Activated CD8-positive, alpha-beta memory T cell treated with anti-CD3 and anti-CD28 coated beads, Interleukin-2, amount 10 ng/mL, durations not matched to agents 7 days and 5 days (primary cell): ENCODE results near the gene ADGRG2. TPM values are rescaled to one million over a fixed set of nuclear protein-coding genes. Genes with fewer than 3 reads are reported as not detected.
"Not testable (repeated sequence)": the region's sequence is repeated elsewhere in the genome, so short reads cannot be mapped to it uniquely, and the experiment has no call there.

Experiments used
- ATAC-seq: fragments of 150-1000 bp; cut with Tn5 transposase; one replicate; pipeline ENCODE4 v1.10.0; 2021; ENCODE audit warnings: moderate library complexity
- CTCF ChIA-PET: fragments of 350-600 bp; sonication (Branson Sonifier 250); formaldehyde crosslinking; loops from one replicate; lab custom pipeline; 2021; ENCODE audit warnings: antibody characterized with exemption; lab: Charles Lee
- DNase-seq: peaks from one replicate; pipeline ENCODE4 v3.0.0-alpha.2; 2020
- H3K27ac Mint-ChIP-seq: one replicate; pipeline ENCODE4 v1.8.0; 2021; ENCODE audit warnings: mild to moderate bottlenecking, mixed read lengths
- H3K27me3 Mint-ChIP-seq: one replicate; pipeline ENCODE4 v1.8.0; 2021; ENCODE audit warnings: mixed read lengths
- H3K36me3 Mint-ChIP-seq: one replicate; pipeline ENCODE4 v1.8.0; 2021; ENCODE audit warnings: mild to moderate bottlenecking, mixed read lengths
- H3K4me1 Mint-ChIP-seq: one replicate; pipeline ENCODE4 v1.8.0; 2021; ENCODE audit warnings: mixed read lengths
- H3K4me3 Mint-ChIP-seq: one replicate; pipeline ENCODE4 v1.8.0; 2021; ENCODE audit warnings: mild to moderate bottlenecking, moderate library complexity, mixed read lengths
- H3K9me3 Mint-ChIP-seq: one replicate; pipeline ENCODE4 v1.8.0; 2022; ENCODE audit warnings: low read depth, mixed read lengths
- total RNA-seq, 2 experiments: library from RNA; stranded (reverse); gene quantifications; one replicate each; pipeline ENCODE4 v1.2.3, GENCODE V29; 2021

The ADGRG2 gene
- total RNA-seq, 2 experiments from 2014 or later, result not detected

DNA sequence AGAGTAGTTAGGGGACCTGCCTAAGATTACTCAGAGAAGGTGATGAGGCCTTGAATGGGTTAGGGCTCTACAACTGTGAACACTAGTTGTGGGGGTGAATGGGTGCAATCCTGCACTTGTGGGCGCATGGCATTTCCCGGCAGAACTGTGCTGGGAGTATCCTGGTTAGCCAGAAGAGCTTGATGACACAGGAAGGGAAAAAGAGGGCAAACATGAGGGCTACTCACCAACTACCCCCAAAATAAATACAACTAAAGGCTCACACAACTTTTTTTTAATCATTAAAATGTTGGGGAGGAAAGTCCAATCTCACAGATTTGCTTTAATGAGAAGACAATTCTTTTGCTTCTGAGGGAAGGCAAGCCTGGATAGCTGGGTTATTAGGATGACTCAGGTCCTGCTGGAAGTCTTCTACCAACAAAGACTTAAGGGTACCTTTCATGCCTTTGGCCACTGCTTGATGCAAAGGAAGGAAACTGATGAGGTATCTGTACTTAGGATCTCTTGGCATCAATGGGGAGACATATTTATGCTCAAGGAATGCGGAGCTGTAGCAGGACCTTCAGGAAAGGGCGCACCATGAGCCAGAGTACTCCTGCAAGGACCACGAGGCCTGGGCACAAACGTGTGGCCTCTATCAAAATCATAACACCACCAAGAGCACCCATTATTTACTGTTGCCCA is 141.0 kb downstream of the ADGRG2 start:
- ATAC-seq, result no peak
- no peaks in the 10 kb centered on the region for H3K9me3 Mint-ChIP-seq
- CTCF ChIA-PET, result no interaction called here
- peaks cover 20% of the 10 kb centered on the region for H3K4me1 Mint-ChIP-seq
- no peak for DNase-seq
- H3K27me3 Mint-ChIP-seq, result no peaks in the 10 kb centered on the region
- no peak overlapping the region for H3K4me3 Mint-ChIP-seq
- peaks cover 1% of the 10 kb centered on the region for H3K36me3 Mint-ChIP-seq
- no peak overlapping the region for H3K27ac Mint-ChIP-seq

DNA sequence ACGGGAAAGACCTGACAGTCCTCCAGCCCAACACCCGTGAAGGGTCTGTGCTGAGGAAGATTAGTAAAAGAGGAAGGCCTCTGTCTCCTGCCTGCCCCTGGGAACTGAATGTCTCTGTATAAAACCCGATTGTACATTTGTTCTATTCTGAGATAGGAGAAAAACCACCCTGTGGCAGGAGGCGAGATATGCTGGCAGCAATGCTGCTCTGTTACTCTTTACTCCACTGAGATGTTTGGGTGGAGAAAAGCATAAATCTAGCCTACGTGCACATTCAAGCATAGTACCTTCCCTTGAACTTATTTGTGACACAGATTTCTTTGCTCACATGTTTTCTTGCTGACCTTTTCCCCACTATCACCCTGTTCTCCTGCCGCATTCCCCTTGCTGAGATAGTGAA is 142.0 kb downstream of the ADGRG2 start:
- H3K27ac Mint-ChIP-seq, CTCF ChIA-PET, H3K4me3 Mint-ChIP-seq, H3K9me3 Mint-ChIP-seq, H3K36me3 Mint-ChIP-seq, H3K27me3 Mint-ChIP-seq, DNase-seq, ATAC-seq: not testable (repeated sequence)
- peaks cover 16% of the 10 kb centered on the region for H3K4me1 Mint-ChIP-seq

DNA sequence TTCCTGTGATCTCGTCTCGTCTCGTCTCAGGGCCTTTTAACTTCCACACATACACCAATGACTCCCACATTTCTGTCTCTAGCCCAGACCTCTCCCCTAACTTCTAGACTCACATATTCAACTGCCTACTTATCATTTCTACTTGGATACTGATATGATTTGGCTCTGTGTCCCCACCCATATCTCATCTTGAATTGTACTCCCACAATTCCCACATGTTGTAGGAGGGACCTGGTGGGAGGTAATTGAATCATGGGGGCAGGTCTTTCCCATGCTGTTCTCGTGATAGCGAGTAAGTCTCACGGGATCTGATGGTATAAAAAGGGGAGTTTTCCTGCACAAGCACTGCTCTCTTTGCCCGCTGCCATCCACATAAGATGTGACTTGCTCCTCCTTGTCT is 147.3 kb downstream of the ADGRG2 start:
- no peak overlapping the region for H3K27ac Mint-ChIP-seq
- no peaks in the 10 kb centered on the region for H3K27me3 Mint-ChIP-seq
- DNase-seq (no peak), ATAC-seq (no peak)
- H3K4me1 Mint-ChIP-seq, result no peaks in the 10 kb centered on the region
- CTCF ChIA-PET, result no interaction called here
- no peaks in the 10 kb centered on the region for H3K9me3 Mint-ChIP-seq
- H3K4me3 Mint-ChIP-seq, result no peak overlapping the region
- peaks cover 1% of the 10 kb centered on the region for H3K36me3 Mint-ChIP-seq

DNA sequence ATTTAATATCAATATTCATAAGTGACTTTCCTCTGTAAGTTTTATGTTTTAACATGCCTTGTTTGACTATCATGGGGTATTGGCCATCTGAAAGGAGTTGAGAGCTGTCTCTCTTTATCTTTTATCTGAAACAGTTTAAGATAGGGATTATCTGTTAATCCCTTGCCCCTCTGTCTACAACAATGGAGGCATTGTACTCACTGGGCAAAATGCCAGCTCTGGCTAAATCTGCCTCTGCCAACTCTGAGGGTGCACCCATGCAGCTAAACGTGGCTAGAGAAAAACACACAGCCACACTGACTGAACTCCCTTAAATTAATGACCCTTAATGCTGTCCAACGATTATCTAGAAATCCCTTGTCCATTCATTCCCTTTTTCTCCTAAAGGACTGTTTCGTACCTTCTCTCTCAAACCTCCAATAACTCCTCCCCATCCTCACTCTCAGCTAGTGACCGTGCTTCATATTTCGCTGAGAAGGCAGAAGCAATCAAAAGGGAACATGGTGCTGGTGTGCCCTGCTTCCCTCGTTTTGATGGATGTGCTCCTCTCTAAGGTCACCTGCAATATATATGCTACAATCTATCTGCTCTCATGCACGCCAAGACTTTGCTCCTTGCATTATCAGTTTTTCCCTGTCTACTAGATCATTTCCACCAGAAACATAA is 148.6 kb downstream of the ADGRG2 start:
- Mint-ChIP-seq H3K36me3 (peaks cover 1% of the 10 kb centered on the region), H3K9me3 (no peaks in the 10 kb centered on the region), H3K4me3 (no peak overlapping the region), H3K4me1 (no peaks in the 10 kb centered on the region), H3K27me3 (no peaks in the 10 kb centered on the region), H3K27ac (no peak overlapping the region)
- CTCF ChIA-PET, result no interaction called here
- no peak for DNase-seq
- no peak for ATAC-seq

DNA sequence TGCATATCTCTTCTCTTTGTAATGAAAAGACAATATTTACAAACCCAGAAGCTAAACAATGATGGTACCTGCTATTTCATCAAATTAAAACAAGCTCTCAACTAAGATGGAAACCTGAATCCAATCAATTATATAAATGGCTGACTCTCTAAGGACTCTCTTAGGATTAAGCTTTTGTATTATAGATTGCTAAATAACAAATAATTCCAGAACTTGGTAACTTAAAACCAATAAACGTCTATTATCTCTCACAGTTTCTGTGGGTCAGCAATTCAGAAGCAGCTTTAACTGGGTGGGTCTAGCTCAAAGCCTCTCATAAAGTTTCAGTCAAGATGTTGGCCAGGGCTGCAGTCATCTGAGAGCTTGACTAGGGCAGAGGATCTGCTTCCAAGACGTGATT is 150.8 kb downstream of the ADGRG2 start:
- H3K36me3 Mint-ChIP-seq, result peaks cover 1% of the 10 kb centered on the region
- no peaks in the 10 kb centered on the region for H3K27me3 Mint-ChIP-seq
- no peak overlapping the region for H3K27ac Mint-ChIP-seq
- H3K9me3 Mint-ChIP-seq, result no peaks in the 10 kb centered on the region
- no peaks in the 10 kb centered on the region for H3K4me1 Mint-ChIP-seq
- CTCF ChIA-PET, result no interaction called here
- ATAC-seq (no peak), DNase-seq (no peak)
- no peak overlapping the region for H3K4me3 Mint-ChIP-seq

DNA sequence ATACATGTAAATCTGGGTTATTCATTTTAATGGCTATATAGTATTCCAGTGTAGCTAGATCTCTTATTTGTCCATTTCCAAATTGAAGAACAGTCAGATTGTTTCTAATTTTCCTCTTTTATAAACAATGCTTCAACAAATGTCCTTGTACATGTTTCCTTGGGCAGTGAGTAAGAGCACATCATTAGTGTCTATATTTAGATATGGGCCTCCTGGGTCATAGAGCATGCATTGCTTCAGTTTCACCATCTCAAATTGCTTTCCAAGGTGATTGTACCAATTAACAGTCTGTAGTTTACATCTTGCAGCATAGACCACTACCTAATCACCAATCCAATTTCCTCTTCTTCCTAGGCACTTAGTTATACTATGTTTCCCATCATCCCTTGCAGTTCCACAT is 151.8 kb downstream of the ADGRG2 start:
- H3K4me3 Mint-ChIP-seq, result no peak overlapping the region
- CTCF ChIA-PET, result no interaction called here
- peaks cover 1% of the 10 kb centered on the region for H3K36me3 Mint-ChIP-seq
- H3K27ac Mint-ChIP-seq, result no peak overlapping the region
- DNase-seq (no peak), ATAC-seq (no peak)
- H3K9me3 Mint-ChIP-seq, result no peaks in the 10 kb centered on the region
- H3K4me1 Mint-ChIP-seq, result no peaks in the 10 kb centered on the region
- H3K27me3 Mint-ChIP-seq, result no peaks in the 10 kb centered on the region

DNA sequence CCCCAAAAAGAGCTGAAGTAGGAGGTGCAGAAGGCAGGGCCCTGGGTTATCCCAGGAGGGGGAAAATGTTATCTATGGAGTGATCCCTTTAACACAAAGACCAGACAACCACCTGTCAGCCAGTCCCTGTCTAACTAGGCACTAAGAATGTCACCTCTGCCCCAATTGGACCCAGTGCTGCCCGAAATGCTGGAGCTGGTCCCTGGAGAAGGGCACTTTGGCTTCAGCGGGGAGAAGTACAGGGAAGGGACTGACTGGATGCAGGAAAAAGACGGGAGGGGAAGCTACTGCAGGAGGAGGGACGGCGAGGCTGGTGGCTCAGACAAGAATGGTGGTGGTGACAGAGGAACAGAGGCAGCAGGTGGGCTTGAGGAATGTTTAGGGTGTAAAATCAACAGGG is 155.6 kb downstream of the ADGRG2 start:
- ATAC-seq (no peak), DNase-seq (no peak)
- Mint-ChIP-seq H3K4me3 (no peak overlapping the region), H3K9me3 (no peaks in the 10 kb centered on the region), H3K27ac (no peak overlapping the region), H3K27me3 (no peaks in the 10 kb centered on the region), H3K4me1 (peaks cover 13% of the 10 kb centered on the region), H3K36me3 (peaks cover 1% of the 10 kb centered on the region)
- CTCF ChIA-PET, result no interaction called here

DNA sequence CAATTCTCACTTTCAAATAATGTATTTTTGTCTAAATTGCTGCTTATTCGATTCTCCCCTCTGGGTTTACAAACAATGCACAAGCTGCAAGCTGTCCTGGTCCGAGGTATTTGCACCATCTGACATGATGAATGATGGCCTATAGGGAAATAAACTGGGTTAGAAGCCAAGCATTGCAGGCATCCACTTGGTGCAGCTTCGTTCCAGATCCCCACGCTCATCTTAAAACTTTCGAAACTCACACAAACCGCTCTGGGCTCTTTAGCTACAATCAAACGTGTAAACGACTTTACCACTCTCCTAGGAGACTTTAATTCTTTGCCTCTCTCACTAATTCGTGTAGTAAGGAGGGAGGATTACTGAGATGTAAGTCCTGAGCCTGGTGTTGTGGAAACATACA is 157.4 kb downstream of the ADGRG2 start:
- Mint-ChIP-seq H3K9me3 (no peaks in the 10 kb centered on the region), H3K27me3 (no peaks in the 10 kb centered on the region), H3K36me3 (no peaks in the 10 kb centered on the region), H3K27ac (no peak overlapping the region), H3K4me1 (peaks cover 17% of the 10 kb centered on the region), H3K4me3 (no peak overlapping the region)
- ATAC-seq, result no peak
- CTCF ChIA-PET, result no interaction called here
- DNase-seq, result no peak

DNA sequence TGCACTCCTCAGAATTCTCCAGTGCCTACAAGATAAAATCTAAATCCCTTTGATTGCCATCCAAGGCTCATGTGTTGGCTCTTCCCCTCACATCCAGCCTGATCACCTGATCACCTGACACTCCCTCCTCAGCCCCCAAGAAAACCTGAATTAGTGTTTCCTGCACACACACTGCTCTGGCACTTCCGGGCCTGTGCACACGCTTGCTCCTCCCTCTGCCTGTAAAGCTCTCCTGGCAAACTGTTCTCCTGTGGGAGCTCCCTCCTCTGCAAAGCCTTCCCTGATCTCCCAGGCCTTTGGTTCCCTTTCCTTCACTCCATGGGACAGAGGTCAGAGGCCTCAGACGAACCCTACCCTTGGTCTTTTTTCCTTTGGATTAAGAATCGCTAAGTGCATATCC is 158.2 kb downstream of the ADGRG2 start:
- no peaks in the 10 kb centered on the region for H3K36me3 Mint-ChIP-seq
- no peaks in the 10 kb centered on the region for H3K27me3 Mint-ChIP-seq
- no peaks in the 10 kb centered on the region for H3K9me3 Mint-ChIP-seq
- H3K27ac Mint-ChIP-seq, result no peak overlapping the region
- DNase-seq, result no peak
- H3K4me3 Mint-ChIP-seq, result no peak overlapping the region
- peaks cover 19% of the 10 kb centered on the region for H3K4me1 Mint-ChIP-seq
- no peak for ATAC-seq
- CTCF ChIA-PET, result no interaction called here

DNA sequence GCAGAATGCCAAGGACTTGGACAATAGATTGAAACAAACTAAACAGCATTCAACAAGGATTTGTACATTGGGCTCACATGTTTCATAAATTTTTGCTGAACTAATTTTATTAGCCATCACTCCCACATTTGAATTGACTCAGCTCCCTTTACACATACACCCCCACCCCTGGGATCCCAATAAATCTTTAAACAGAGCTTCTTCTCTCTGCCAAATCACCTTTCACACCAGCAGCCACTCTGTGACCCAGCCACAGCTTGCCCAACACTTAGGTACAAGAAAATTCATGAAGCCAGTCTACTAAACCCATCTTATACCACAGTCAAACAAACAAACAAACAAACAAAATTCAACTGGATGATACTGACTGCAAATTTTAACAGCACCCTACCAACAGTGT is 159.9 kb downstream of the ADGRG2 start:
- Mint-ChIP-seq H3K36me3 (no peaks in the 10 kb centered on the region), H3K4me3 (no peak overlapping the region), H3K4me1 (peaks cover 19% of the 10 kb centered on the region), H3K27ac (no peak overlapping the region), H3K9me3 (no peaks in the 10 kb centered on the region), H3K27me3 (no peaks in the 10 kb centered on the region)
- ATAC-seq (no peak), DNase-seq (no peak)
- CTCF ChIA-PET, result no interaction called here

DNA sequence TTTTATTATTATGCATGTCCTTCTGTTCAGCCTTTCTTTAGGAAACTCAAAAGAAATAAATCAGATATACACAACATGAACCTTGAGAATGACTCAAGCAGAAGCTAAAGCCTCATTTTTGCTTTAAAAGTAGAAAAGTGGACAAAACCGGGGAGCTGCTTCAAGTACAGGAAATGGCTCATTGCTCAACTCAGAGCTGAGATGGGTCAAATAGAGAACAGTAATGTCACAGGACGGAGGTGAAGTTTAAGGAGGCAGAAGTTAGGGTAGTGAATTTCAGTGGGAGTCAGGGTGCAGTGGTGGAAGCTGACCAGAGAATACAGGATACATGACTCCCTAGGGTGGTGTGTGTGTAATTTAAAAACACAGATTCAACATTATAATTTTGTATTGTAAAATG is 160.6 kb downstream of the ADGRG2 start:
- H3K4me3 Mint-ChIP-seq, result no peak overlapping the region
- ATAC-seq (peak; percentile 53), DNase-seq (no peak)
- no peaks in the 10 kb centered on the region for H3K9me3 Mint-ChIP-seq
- no peaks in the 10 kb centered on the region for H3K27me3 Mint-ChIP-seq
- no peak overlapping the region for H3K27ac Mint-ChIP-seq
- H3K4me1 Mint-ChIP-seq, result peaks cover 19% of the 10 kb centered on the region
- CTCF ChIA-PET, result no interaction called here
- H3K36me3 Mint-ChIP-seq, result no peaks in the 10 kb centered on the region

DNA sequence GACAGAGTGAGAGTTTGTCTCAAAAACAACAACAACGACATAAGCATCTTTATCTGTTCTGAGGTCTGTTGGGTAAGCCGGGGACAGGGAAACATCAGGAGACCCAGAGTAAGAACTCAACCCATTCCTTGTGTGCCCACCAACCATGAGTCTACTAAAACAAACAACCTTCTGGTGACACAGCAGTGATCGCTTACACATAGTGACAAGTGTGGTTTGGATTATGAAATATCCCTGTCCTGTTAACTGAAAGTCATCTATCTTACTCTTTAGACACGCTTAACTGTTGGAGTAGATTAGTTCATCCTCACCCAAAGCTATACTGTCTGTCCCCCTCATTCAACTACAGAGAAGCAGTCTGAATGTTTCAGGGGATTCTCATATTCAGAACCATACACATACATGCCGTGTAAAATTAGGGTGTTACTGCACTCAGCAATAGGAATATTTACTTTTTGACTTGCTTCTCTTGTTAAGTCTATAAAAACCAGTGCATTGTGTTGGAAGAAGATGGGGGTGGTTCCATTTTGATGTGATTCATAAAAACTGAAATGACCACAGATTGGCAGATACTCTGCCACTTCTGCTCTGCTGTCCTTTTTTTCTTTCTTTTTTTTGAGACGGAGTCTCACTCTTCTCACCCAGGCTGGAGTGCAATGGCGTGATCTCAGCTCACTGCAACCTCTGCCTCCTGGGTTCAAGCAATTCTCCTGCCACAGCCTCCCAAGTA is 165.8 kb downstream of the ADGRG2 start:
- ATAC-seq (no peak), DNase-seq (no peak)
- H3K36me3 Mint-ChIP-seq, result peaks cover 3% of the 10 kb centered on the region
- peaks cover 15% of the 10 kb centered on the region for H3K4me1 Mint-ChIP-seq
- no peak overlapping the region for H3K27ac Mint-ChIP-seq
- no peaks in the 10 kb centered on the region for H3K9me3 Mint-ChIP-seq
- no peak overlapping the region for H3K4me3 Mint-ChIP-seq
- CTCF ChIA-PET, result no interaction called here
- H3K27me3 Mint-ChIP-seq, result no peaks in the 10 kb centered on the region

DNA sequence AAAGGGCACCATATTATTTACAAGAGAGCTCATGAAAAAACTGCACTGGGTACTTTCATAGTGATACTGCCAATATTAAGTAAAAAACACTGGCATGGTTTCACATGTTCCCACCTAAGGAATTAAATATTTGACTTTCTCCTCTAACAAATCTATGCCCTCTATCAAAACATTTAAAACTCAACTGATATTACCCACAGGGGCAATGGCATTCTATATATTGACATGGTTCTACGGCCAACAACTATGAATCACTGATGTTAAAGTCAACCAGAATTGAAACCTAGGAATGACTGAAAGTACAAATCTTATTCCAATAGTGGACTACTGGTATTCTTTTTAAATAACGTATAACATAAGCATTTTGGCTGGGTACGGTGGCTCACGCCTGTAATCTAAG is 166.6 kb downstream of the ADGRG2 start:
- H3K4me3 Mint-ChIP-seq, result no peak overlapping the region
- CTCF ChIA-PET, result no interaction called here
- DNase-seq (no peak), ATAC-seq (no peak)
- no peaks in the 10 kb centered on the region for H3K27me3 Mint-ChIP-seq
- no peak overlapping the region for H3K27ac Mint-ChIP-seq
- no peaks in the 10 kb centered on the region for H3K9me3 Mint-ChIP-seq
- H3K36me3 Mint-ChIP-seq, result peaks cover 3% of the 10 kb centered on the region
- H3K4me1 Mint-ChIP-seq, result peaks cover 15% of the 10 kb centered on the region

DNA sequence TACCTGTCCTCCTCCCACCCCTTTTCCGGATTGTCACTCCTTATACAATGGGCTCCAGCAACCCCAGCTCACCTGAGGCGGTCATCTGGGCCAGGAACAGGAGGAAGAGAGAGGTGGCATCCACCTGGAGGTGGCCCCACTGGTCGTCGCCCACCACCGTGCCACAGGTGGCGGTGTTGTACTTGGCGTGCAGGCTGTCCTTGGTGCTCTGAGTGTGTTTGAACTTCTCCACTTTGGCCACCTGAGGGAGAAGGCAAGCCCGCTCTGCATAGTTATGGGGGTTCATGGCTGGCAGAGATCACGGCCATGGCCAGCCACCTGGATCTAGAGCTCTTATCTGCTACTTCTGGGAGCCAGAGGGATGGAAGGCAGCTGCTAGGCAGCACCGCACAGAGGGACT is 171.2 kb downstream of the ADGRG2 start:
- H3K27ac Mint-ChIP-seq, result no peak overlapping the region
- no peaks in the 10 kb centered on the region for H3K9me3 Mint-ChIP-seq
- peaks cover 6% of the 10 kb centered on the region for H3K36me3 Mint-ChIP-seq
- CTCF ChIA-PET, result no interaction called here
- H3K4me3 Mint-ChIP-seq, result no peak overlapping the region
- ATAC-seq (no peak), DNase-seq (no peak)
- H3K4me1 Mint-ChIP-seq, result peaks cover 10% of the 10 kb centered on the region
- no peaks in the 10 kb centered on the region for H3K27me3 Mint-ChIP-seq
